Calu3 (cell line): ENCODE results near the gene PEF1. TPM values are rescaled to one million over a fixed set of nuclear protein-coding genes. Genes with fewer than 3 reads are reported as not detected.
"Not testable (repeated sequence)": the region's sequence is repeated elsewhere in the genome, so short reads cannot be mapped to it uniquely, and the experiment has no call there.

ENCODE experiments used
- BruUV-seq: library from RNA; stranded (reverse); fragments of 400-500 nt; replicated peaks from 2 replicates; lab custom pipeline; 2021; lab: Mats Ljungman, UMichigan
- CTCF ChIA-PET: fragments of 300-600 bp; sonication (Branson Sonifier 250); formaldehyde crosslinking; loops from one replicate; lab custom pipeline; 2022; ENCODE audit warnings: antibody characterized with exemption; lab: Charles Lee
- DNase-seq: peaks from one replicate; pipeline ENCODE4 v3.0.0; 2022
- H3K27ac Mint-ChIP-seq: one replicate; pipeline ENCODE4 v1.8.0; 2022; ENCODE audit warnings: mixed read lengths; ENCODE audit not compliant: unreplicated experiment
- H3K27me3 Mint-ChIP-seq: one replicate; pipeline ENCODE4 v1.8.0; 2022; ENCODE audit warnings: mixed read lengths; ENCODE audit not compliant: unreplicated experiment
- H3K36me3 Mint-ChIP-seq: one replicate; pipeline ENCODE4 v1.8.0; 2022; ENCODE audit warnings: mild to moderate bottlenecking, moderate library complexity, mixed read lengths; ENCODE audit not compliant: insufficient read depth, unreplicated experiment
- H3K4me1 Mint-ChIP-seq: one replicate; pipeline ENCODE4 v1.8.0; 2022; ENCODE audit warnings: mild to moderate bottlenecking, low read depth, mixed read lengths; ENCODE audit not compliant: unreplicated experiment
- H3K4me3 Mint-ChIP-seq: one replicate; pipeline ENCODE4 v1.8.0; 2022; ENCODE audit warnings: mild to moderate bottlenecking, low read depth, moderate library complexity, mixed read lengths; ENCODE audit not compliant: unreplicated experiment
- H3K9me3 Mint-ChIP-seq: one replicate; pipeline ENCODE4 v1.8.0; 2022; ENCODE audit warnings: low read depth, mixed read lengths; ENCODE audit not compliant: unreplicated experiment
- CTCF ChIP-seq: fragments of 200-600 bp; IDR thresholded peaks from one replicate; pipeline ENCODE4 v1.8.0; 2022; ENCODE audit warnings: antibody characterized with exemption; ENCODE audit not compliant: unreplicated experiment
- intact Hi-C: fragments of 100-400 bp; cut with micrococcal nuclease; formaldehyde crosslinking; loops from one replicate; pipeline ENCODE4 v1.10.0; 2022; ENCODE audit not compliant: unreplicated experiment
- total RNA-seq: library from RNA; stranded (reverse); gene quantifications from 2 replicates; pipeline ENCODE4 v1.2.3, GENCODE V29; 2022

Gene PEF1
- total RNA-seq, 1 experiment from 2014 or later, result 61.5 TPM

- Mint-ChIP-seq H3K4me3 (no peak overlapping the region), H3K4me1 (peaks cover 37% of the 10 kb centered on the region), H3K27ac (peak overlapping the region; percentile 12), H3K9me3 (no peaks in the 10 kb centered on the region), H3K27me3 (no peaks in the 10 kb centered on the region), H3K36me3 (peaks cover 36% of the 10 kb centered on the region)
- no TSS peak for BruUV-seq
- no peak for TF ChIP-seq CTCF
- peak; percentile 71 for DNase-seq
- CTCF ChIA-PET, result interaction anchor here (0.6 to 1.6 kb wide), 7 partner anchors 14 to 616 kb away, joined by 3 to 9 read pairs (median 5); no protein-coding TSS in a partner anchor
- intact Hi-C loops, result no loop called here
These were observed 53.1 kb downstream of the PEF1 start for GRCh38 chr1:31591425-31592093.

DNA sequence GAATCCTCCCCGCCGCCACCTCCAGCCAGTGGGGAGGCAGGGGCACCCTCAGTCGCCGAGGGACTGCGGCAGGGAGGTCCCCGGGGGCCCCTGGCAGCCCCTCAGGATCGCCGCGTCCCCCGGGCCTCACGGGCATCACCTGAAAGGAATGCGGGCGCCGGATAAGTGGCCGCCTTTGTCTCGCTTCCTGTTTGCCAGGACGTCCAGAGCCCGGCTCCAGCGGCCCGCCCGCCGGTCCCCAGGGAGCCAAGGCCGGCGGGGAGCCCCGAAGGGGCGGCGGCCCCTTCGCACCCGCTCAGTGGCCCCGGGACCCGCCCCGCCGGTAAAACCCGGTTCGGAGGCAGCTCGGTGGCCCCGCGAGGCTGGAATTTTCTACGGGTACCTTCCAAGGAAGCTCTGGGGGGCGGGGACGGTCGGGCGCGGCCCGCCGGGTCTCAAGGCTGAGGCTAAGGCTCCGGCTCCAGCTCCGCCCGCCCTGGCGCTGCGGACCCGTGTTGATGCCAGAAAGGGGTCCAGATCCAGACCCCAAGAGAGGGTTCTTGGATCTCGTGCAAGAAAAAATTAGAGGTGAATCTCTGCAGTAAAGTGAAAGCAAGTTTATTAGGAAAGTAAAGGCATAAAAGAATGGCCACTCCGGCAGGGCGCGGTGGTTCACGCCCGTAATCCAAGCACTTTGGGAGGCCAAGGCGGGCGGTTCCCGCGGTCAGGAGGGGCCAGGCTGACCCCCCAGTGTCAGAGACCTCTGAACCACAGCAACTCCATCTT lies 55.7 kb downstream of the PEF1 start:
- Mint-ChIP-seq H3K36me3 (peaks cover 50% of the 10 kb centered on the region), H3K27ac (peak overlapping the region; percentile 79), H3K27me3 (no peaks in the 10 kb centered on the region), H3K4me1 (peaks cover 37% of the 10 kb centered on the region), H3K4me3 (peak overlapping the region; percentile 48), H3K9me3 (no peaks in the 10 kb centered on the region)
- no TSS peak for BruUV-seq
- no peak for TF ChIP-seq CTCF
- intact Hi-C loops, result no loop called here
- CTCF ChIA-PET, result interaction anchor here (0.7 kb wide), 1 partner anchor 405 kb away, joined by 3 read pairs; no protein-coding TSS in a partner anchor
- DNase-seq, result peak; percentile 70

DNA sequence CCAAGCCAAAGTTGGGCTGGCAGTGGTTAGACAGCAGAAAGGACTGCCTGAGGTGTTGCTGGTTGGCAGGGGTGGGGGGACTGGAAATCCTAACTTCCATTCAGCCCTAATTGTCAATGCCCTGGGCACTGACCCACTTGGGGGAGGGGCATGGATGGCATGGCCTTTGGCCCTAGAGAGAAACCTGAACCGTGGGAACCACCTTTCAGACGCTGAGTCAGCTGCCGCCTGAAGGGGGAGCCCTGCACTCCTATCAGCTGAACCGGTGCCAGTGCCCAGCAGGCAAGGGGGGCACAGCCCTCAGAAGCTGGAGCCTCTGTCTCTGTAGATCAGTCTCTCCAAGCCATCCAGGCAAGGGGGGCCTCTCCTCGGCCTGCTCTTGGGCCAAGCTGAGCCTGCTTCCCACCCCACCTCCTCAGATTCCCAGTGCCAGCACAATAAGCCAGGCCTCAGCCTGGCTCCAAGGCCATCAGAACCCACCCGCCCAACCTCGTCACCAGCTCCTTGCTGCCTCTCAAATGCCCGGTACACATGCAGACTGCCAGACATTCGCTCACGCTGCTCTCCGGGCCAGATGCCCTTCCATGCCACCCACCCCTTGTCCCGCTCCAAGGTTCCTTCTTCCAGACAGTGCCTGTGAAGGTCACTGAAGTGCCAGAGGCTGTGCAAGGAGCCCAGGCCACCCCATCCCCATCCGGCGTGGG lies 56.8 kb downstream of the PEF1 start:
- CTCF ChIA-PET, result interaction anchor here (1.2 kb wide), 1 partner anchor 30 kb away, joined by 5 read pairs; no protein-coding TSS in a partner anchor
- H3K36me3 Mint-ChIP-seq, result peaks cover 50% of the 10 kb centered on the region
- peaks cover 37% of the 10 kb centered on the region for H3K4me1 Mint-ChIP-seq
- peak; percentile 83 for DNase-seq
- H3K27me3 Mint-ChIP-seq, result no peaks in the 10 kb centered on the region
- peak; percentile 76 for TF ChIP-seq CTCF
- BruUV-seq, result no TSS peak
- no peaks in the 10 kb centered on the region for H3K9me3 Mint-ChIP-seq
- peak overlapping the region; percentile 56 for H3K27ac Mint-ChIP-seq
- H3K4me3 Mint-ChIP-seq, result peak overlapping the region; percentile 19
- intact Hi-C loops, result no loop called here

DNA sequence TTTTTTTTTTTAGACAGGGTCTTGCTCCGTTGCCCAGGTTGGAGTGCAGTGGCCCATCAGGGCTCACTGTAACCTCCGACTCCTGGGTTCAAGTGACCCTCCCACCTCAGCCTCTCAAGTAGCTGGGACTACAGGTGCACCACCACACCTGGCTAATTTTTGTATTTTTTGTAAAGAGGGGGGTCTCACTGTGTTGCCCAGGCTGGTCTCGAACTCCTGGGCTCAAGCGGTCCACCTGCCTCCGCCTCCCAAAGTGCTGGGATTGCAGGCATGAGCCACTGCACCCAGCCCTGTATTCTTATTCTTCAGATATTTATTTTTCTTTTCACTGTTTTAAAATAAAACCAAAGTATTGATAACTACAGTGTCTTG lies 57.4 kb downstream of the PEF1 start:
- H3K27me3 Mint-ChIP-seq, H3K9me3 Mint-ChIP-seq, DNase-seq, H3K4me3 Mint-ChIP-seq, BruUV-seq, intact Hi-C loops: not testable (repeated sequence)
- H3K27ac Mint-ChIP-seq, result peak overlapping the region; percentile 56
- peaks cover 34% of the 10 kb centered on the region for H3K4me1 Mint-ChIP-seq
- peaks cover 49% of the 10 kb centered on the region for H3K36me3 Mint-ChIP-seq
- CTCF ChIA-PET, result interaction anchor here (1.2 kb wide), 1 partner anchor 31 kb away, joined by 5 read pairs; no protein-coding TSS in a partner anchor
